Skin of body (tissue), 2 donors: ENCODE results near the gene ZBTB42. TPM values are rescaled to one million over a fixed set of nuclear protein-coding genes. Genes with fewer than 3 reads are reported as not detected.

ENCODE experiments used
- DNase-seq: peaks from one replicate; lab custom pipeline; 2025; lab: John Stamatoyannopoulos, UW
- total RNA-seq: library from RNA; depleted of rRNA; stranded (reverse); fragments of >200 nt; gene quantifications from one replicate; pipeline ENCODE4 v1.2.3, GENCODE V29; 2014

Gene ZBTB42
- 2.8 TPM for total RNA-seq

- DNase-seq, result no peak
Measured at GRCh38 chr14:104800771-104801519, at the start of gene ZBTB42. ZBTB42 (plus strand) TSS chr14:104801101; CDS start chr14:104801198, 97 bp downstream.

- no peak for DNase-seq
Measured at GRCh38 chr14:104751539-104752422, 49.1 kb upstream of the ZBTB42 start.

- no peak for DNase-seq
Measured at GRCh38 chr14:104752423-104752734, 48.5 kb upstream of the ZBTB42 start.

GRCh38 chr14:104752735-104753527 is 48.0 kb upstream of the ZBTB42 start, which contains the start of gene SIVA1:
SIVA1 (plus strand) TSS chr14:104753147; CDS start chr14:104753202, 55 bp downstream.
- DNase-seq, result peak; percentile 99

- DNase-seq, result no peak
Measured at GRCh38 chr14:104753528-104754212, 47.2 kb upstream of the ZBTB42 start.

GRCh38 chr14:104754213-104754851 is 46.6 kb upstream of the ZBTB42 start:
- no peak for DNase-seq

- DNase-seq, result no peak
Measured at GRCh38 chr14:104755621-104756020, 45.3 kb upstream of the ZBTB42 start.

GRCh38 chr14:104756477-104757237 is 44.2 kb upstream of the ZBTB42 start:
- DNase-seq, result no peak

- no peak for DNase-seq
Measured at GRCh38 chr14:104757238-104757585, 43.7 kb upstream of the ZBTB42 start.

- no peak for DNase-seq
Measured at GRCh38 chr14:104757681-104758392, 43.1 kb upstream of the ZBTB42 start.

GRCh38 chr14:104758981-104759969 is 41.6 kb upstream of the ZBTB42 start:
- no peak for DNase-seq

- DNase-seq, result no peak
Measured at GRCh38 chr14:104765517-104765916, 35.4 kb upstream of the ZBTB42 start.

- no peak for DNase-seq
Measured at GRCh38 chr14:104766256-104766862, 34.5 kb upstream of the ZBTB42 start.

GRCh38 chr14:104766863-104767633 is 33.9 kb upstream of the ZBTB42 start:
- DNase-seq, result no peak

GRCh38 chr14:104767634-104767918 is 33.3 kb upstream of the ZBTB42 start:
- DNase-seq, result no peak

GRCh38 chr14:104768437-104769323 is 32.2 kb upstream of the ZBTB42 start:
- peak; percentile 54 for DNase-seq
